Nephron (organoid): ENCODE measurements around the gene BCKDHA.
"Not testable (repeated sequence)": the region's sequence is repeated elsewhere in the genome, so short reads cannot be mapped to it uniquely, and the experiment has no call there.

Experiments
- H3K27ac Mint-ChIP-seq, 3 experiments: 2 replicates each; pipeline ENCODE4 v1.8.0; 2020; ENCODE audit warnings: mixed read lengths in 3 of 3, mild to moderate bottlenecking in 2 of 3, moderate library complexity in 1 of 3
- H3K27me3 Mint-ChIP-seq: 2 replicates; pipeline ENCODE4 v1.8.0; 2021; ENCODE audit warnings: low read depth, mild to moderate bottlenecking, moderate library complexity, mixed read lengths
- H3K36me3 Mint-ChIP-seq: 2 replicates; pipeline ENCODE4 v1.8.0; 2020; ENCODE audit warnings: low read depth, mixed read lengths
- H3K4me1 Mint-ChIP-seq: 2 replicates; pipeline ENCODE4 v1.8.0; 2020; ENCODE audit warnings: mixed read lengths
- H3K4me3 Mint-ChIP-seq, 3 experiments: 2 replicates each; pipeline ENCODE4 v1.8.0; 2020; ENCODE audit warnings: mild to moderate bottlenecking in 3 of 3, mixed read lengths in 3 of 3, moderate library complexity in 2 of 3
- H3K9me3 Mint-ChIP-seq: 2 replicates; pipeline ENCODE4 v1.8.0; 2020; ENCODE audit warnings: mixed read lengths
- TF ChIP-seq, protein P1 (sequence below), 3 experiments: fragments of 200-600 bp; sonication (generic); IDR thresholded peaks; one replicate each; pipeline ENCODE4 v1.5.0; 2021; ENCODE audit warnings: antibody characterized with exemption in 3 of 3; ENCODE audit not compliant: unreplicated experiment in 3 of 3

Gene BCKDHA

DNA sequence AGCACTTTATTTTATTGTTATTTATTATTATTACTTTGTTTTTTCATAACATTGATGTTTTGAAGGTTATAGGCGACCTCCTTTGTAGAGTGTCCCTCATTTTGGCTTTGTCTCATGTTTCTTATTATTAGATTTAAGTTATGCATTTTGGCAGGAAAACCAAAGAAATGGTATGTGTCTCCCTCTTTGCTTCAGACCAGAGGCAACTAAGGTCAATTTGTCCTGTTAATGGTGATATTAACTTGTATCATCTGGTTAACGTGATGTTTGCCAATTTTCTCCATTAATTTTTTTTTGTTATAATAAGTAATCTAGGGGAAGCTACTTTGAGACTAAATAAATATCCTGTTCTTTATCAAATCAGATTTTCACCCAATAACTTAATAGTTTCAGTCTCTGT, 25.1 kb upstream of the BCKDHA start:
- TF ChIP-seq, protein P1, sequence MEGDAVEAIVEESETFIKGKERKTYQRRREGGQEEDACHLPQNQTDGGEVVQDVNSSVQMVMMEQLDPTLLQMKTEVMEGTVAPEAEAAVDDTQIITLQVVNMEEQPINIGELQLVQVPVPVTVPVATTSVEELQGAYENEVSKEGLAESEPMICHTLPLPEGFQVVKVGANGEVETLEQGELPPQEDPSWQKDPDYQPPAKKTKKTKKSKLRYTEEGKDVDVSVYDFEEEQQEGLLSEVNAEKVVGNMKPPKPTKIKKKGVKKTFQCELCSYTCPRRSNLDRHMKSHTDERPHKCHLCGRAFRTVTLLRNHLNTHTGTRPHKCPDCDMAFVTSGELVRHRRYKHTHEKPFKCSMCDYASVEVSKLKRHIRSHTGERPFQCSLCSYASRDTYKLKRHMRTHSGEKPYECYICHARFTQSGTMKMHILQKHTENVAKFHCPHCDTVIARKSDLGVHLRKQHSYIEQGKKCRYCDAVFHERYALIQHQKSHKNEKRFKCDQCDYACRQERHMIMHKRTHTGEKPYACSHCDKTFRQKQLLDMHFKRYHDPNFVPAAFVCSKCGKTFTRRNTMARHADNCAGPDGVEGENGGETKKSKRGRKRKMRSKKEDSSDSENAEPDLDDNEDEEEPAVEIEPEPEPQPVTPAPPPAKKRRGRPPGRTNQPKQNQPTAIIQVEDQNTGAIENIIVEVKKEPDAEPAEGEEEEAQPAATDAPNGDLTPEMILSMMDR (IDR thresholded peaks at IDR 0.05; ENCODE audit: unreplicated experiment in 3 of 3): no peak
- no peaks in the 10 kb centered on the region for H3K27me3 Mint-ChIP-seq

GRCh38 chr19:41373993-41374392, 23.6 kb upstream of the BCKDHA start:
- TF ChIP-seq, protein P1 (IDR thresholded peaks at IDR 0.05; ENCODE audit: unreplicated experiment in 3 of 3): no peak
- Mint-ChIP-seq H3K27ac (peak overlapping the region in 2 of 3 experiments; percentile 67 to 79), H3K27me3 (no peaks in the 10 kb centered on the region), H3K9me3 (no peaks in the 10 kb centered on the region), H3K36me3 (no peaks in the 10 kb centered on the region), H3K4me3 (peak overlapping the region in 2 of 3 experiments; percentile 42 to 59), H3K4me1 (peaks cover 21% of the 10 kb centered on the region)

More for the DNA sequence above, 25.1 kb upstream of the BCKDHA start:
- no peaks in the 10 kb centered on the region for H3K36me3 Mint-ChIP-seq
- H3K4me1 Mint-ChIP-seq: peaks cover 21% of the 10 kb centered on the region
- no peak overlapping the region for H3K4me3 Mint-ChIP-seq
- H3K27ac Mint-ChIP-seq: peak overlapping the region in 1 of 3 experiments; percentile 37
- H3K9me3 Mint-ChIP-seq: no peaks in the 10 kb centered on the region

- no peaks in the 10 kb centered on the region for H3K9me3 Mint-ChIP-seq
- TF ChIP-seq, protein P1 (IDR thresholded peaks at IDR 0.05; ENCODE audit: unreplicated experiment in 3 of 3): no peak
- H3K4me1 Mint-ChIP-seq: peaks cover 21% of the 10 kb centered on the region
- peak within 1 kb of the TSS; percentile 73 to 84 (median 83) for H3K4me3 Mint-ChIP-seq
- no peaks in the 10 kb centered on the region for H3K36me3 Mint-ChIP-seq
- H3K27me3 Mint-ChIP-seq: no peaks in the 10 kb centered on the region
- peak within 1 kb of the TSS; percentile 29 to 72 (median 50) for H3K27ac Mint-ChIP-seq
These were observed 21.2 kb upstream of the BCKDHA start, which contains the start of gene TMEM91 for GRCh38 chr19:41376241-41376997. TMEM91 (plus strand) TSS chr19:41376533; CDS start chr19:41378310, 1,777 bp downstream.

- peak overlapping the region in 2 of 3 experiments; percentile 6 to 18 for H3K27ac Mint-ChIP-seq
- H3K4me1 Mint-ChIP-seq: peaks cover 21% of the 10 kb centered on the region
- H3K27me3 Mint-ChIP-seq: no peaks in the 10 kb centered on the region
- H3K9me3 Mint-ChIP-seq: no peaks in the 10 kb centered on the region
- H3K36me3 Mint-ChIP-seq: no peaks in the 10 kb centered on the region
- TF ChIP-seq, protein P1 (IDR thresholded peaks at IDR 0.05; ENCODE audit: unreplicated experiment in 3 of 3): no peak
- H3K4me3 Mint-ChIP-seq: peak overlapping the region; percentile 65 to 83 (median 73)
These were observed 20.6 kb upstream of the BCKDHA start for GRCh38 chr19:41376998-41377365.

- H3K27me3 Mint-ChIP-seq: no peaks in the 10 kb centered on the region
- TF ChIP-seq, protein P1 (IDR thresholded peaks at IDR 0.05; ENCODE audit: unreplicated experiment in 3 of 3): peak in 2 of 3 experiments; percentile 16 to 21
- H3K4me3 Mint-ChIP-seq: peak overlapping the region; percentile 5 to 13 (median 5)
- peaks cover 21% of the 10 kb centered on the region for H3K4me1 Mint-ChIP-seq
- peak overlapping the region in 2 of 3 experiments; percentile 15 to 31 for H3K27ac Mint-ChIP-seq
- peaks cover 5% of the 10 kb centered on the region for H3K36me3 Mint-ChIP-seq
- H3K9me3 Mint-ChIP-seq: no peaks in the 10 kb centered on the region
These were observed 19.5 kb upstream of the BCKDHA start for GRCh38 chr19:41377977-41378709.

- H3K4me3 Mint-ChIP-seq, H3K27me3 Mint-ChIP-seq, H3K27ac Mint-ChIP-seq, H3K4me1 Mint-ChIP-seq, H3K9me3 Mint-ChIP-seq: not testable (repeated sequence)
- peaks cover 14% of the 10 kb centered on the region for H3K36me3 Mint-ChIP-seq
These were observed 16.1 kb upstream of the BCKDHA start for GRCh38 chr19:41381536-41381935.
